Naive thymus-derived CD4-positive, alpha-beta T cell (primary cell): ENCODE results near the gene SLC13A5. TPM values are rescaled to one million over a fixed set of nuclear protein-coding genes. Genes with fewer than 3 reads are reported as not detected.
A peak's percentile ranks its signal among the peaks of the same experiment; 100 is the strongest.

ENCODE experiments used
- ATAC-seq: fragments of 150-1000 bp; cut with Tn5 transposase; 2 replicates; pipeline ENCODE4 v1.10.0; 2021; ENCODE audit warnings: mild to moderate bottlenecking, moderate library complexity
- CTCF ChIA-PET: fragments of 350-600 bp; sonication (Branson Sonifier 250); formaldehyde crosslinking; loops from one replicate; lab custom pipeline; 2021; ENCODE audit warnings: antibody characterized with exemption; lab: Charles Lee
- POLR2A ChIA-PET: fragments of 350-600 bp; sonication (Branson Sonifier 250); formaldehyde crosslinking; loops from one replicate; lab custom pipeline; 2021; ENCODE audit warnings: antibody characterized with exemption, inconsistent platforms; lab: Charles Lee
- DNase-seq, 9 donors: peaks; one replicate each; pipeline versions ENCODE4 v3.0.0 to v3.0.0-alpha.2; 2020 to 2022; ENCODE audit warnings: mixed read lengths in 1 of 9
- H3K27ac ChIP-seq: one replicate; pipeline ENCODE4 v1.7.0; 2013; ENCODE audit warnings: mild to moderate bottlenecking, low read depth, low read length, moderate library complexity
- H3K27me3 ChIP-seq, 2 donors: one replicate each; pipeline ENCODE4 v1.7.0; 2013; ENCODE audit warnings: low read length in 2 of 2, mild to moderate bottlenecking in 2 of 2, moderate library complexity in 2 of 2; ENCODE audit not compliant: control insufficient read depth in 2 of 2, insufficient read depth in 2 of 2
- H3K36me3 ChIP-seq, 3 experiments: 1 replicate in 2 of 3; 2 replicates in 1 of 3; pipeline ENCODE4 v1.7.0; 2013; ENCODE audit warnings: low read length in 3 of 3, mild to moderate bottlenecking in 3 of 3, moderate library complexity in 1 of 3; ENCODE audit not compliant: insufficient read depth in 3 of 3, control insufficient read depth in 2 of 3
- H3K4me1 ChIP-seq, 2 donors: one replicate each; pipeline ENCODE4 v1.7.0; 2013; ENCODE audit warnings: low read length in 2 of 2, mild to moderate bottlenecking in 2 of 2, moderate library complexity in 1 of 2; ENCODE audit not compliant: control insufficient read depth in 2 of 2, insufficient read depth in 2 of 2
- H3K4me3 ChIP-seq: 2 replicates; pipeline ENCODE4 v1.7.0; 2013; ENCODE audit warnings: mild to moderate bottlenecking, low read length
- H3K9me3 ChIP-seq, 3 experiments: 1 replicate in 2 of 3; 2 replicates in 1 of 3; pipeline ENCODE4 v1.7.0; 2013; ENCODE audit warnings: low read length in 3 of 3; ENCODE audit not compliant: control insufficient read depth in 2 of 3
- H3K27ac Mint-ChIP-seq, 9 donors: one replicate each; pipeline ENCODE4 v1.8.0; 2020 to 2022; ENCODE audit warnings: mixed read lengths in 9 of 9, mild to moderate bottlenecking in 8 of 9, moderate library complexity in 5 of 9, inconsistent platforms in 2 of 9
- H3K27me3 Mint-ChIP-seq, 5 donors: one replicate each; pipeline ENCODE4 v1.8.0; 2021 to 2022; ENCODE audit warnings: mixed read lengths in 5 of 5, mild to moderate bottlenecking in 1 of 5
- H3K36me3 Mint-ChIP-seq, 5 donors: one replicate each; pipeline ENCODE4 v1.8.0; 2020 to 2022; ENCODE audit warnings: mixed read lengths in 5 of 5, mild to moderate bottlenecking in 3 of 5, inconsistent platforms in 1 of 5
- H3K4me1 Mint-ChIP-seq, 7 donors: one replicate each; pipeline ENCODE4 v1.8.0; 2020 to 2022; ENCODE audit warnings: mixed read lengths in 7 of 7, mild to moderate bottlenecking in 3 of 7, inconsistent platforms in 1 of 7
- H3K4me3 Mint-ChIP-seq, 10 donors: one replicate each; pipeline ENCODE4 v1.8.0; 2020 to 2022; ENCODE audit warnings: mild to moderate bottlenecking in 10 of 10, mixed read lengths in 10 of 10, moderate library complexity in 6 of 10, inconsistent platforms in 2 of 10
- H3K9me3 Mint-ChIP-seq, 11 donors: one replicate each; pipeline ENCODE4 v1.8.0; 2020 to 2022; ENCODE audit warnings: mixed read lengths in 11 of 11, mild to moderate bottlenecking in 4 of 11, inconsistent platforms in 1 of 11, moderate library complexity in 1 of 11
- intact Hi-C, 2 donors: fragments of 100-400 bp; cut with micrococcal nuclease; formaldehyde crosslinking; loops; one replicate each; pipeline ENCODE4 v1.15.1; 2023
- polyA plus RNA-seq, 2 donors: library from polyadenylated mRNA; unstranded; fragments of 300-500 nt; fragmentation: Illumina TruSeq; gene quantifications; one replicate each; pipeline ENCODE4 v1.2.3, GENCODE V29; 2021
- total RNA-seq, 6 experiments: library from RNA in 5 of 6; stranded (reverse) in 5 of 6; gene quantifications; 1 replicate in 5 of 6; 2 replicates in 1 of 6; pipeline ENCODE4 v1.2.3 and lab custom pipeline; 2021 to 2026

The SLC13A5 gene
- total and polyA plus RNA-seq, 7 experiments from 2014 or later: not detected

DNA sequence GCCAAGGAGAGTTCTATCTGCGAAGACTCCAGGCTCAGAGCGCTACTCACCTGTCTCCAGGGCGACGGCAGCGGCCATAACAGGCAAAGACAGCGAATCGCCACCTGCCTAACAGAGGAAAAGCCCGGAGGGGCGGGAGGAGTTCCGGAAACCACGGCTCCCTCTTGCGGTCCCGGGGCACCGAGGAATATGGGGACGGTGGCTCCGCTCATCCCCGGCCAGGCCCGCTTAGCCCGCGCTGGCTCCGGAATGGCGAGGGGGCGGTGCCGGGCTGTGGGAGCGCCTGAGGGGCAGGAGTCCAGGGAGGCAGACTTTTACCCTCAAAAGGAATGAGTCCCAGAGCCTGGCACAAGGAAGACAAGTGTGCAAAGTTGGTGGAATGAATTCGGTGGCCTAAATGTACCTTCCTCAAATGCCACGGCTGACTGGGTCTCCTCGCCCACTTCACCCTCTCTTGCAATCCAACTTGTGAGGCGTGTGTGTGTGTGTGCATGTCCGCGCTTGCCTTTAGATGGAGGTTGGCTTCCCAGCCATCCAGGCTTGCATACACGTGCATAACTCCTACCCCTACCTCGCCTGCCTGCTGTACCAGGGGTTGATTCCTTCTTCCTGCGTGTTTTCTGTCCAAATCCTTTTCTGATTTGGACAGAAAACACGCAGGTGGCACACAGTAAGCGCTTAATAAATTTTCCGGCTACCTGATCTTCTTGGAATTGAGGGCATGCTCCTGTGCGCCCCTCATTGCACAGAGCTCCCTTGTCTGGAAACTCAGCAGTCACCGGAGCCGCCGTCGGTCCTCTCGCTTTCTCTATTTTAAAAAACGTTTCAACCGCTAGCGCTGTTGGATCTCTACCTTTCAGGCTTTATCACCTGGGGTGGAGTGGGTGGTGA lies 58.1 kb downstream of the SLC13A5 start:
- no peaks in the 10 kb centered on the region for H3K36me3 ChIP-seq
- DNase-seq: peak in 1 of 9 donors; percentile 21
- ChIA-PET CTCF (no interaction called here), POLR2A (no interaction called here)
- H3K27me3 Mint-ChIP-seq: peaks cover 0 to 33% (median 0%) of the 10 kb centered on the region in 5 donors
- intact Hi-C loops: loop anchor here (5.0 to 10.0 kb wide), 9 partner anchors 102 to 1710 kb away; partner anchors contain the start of genes DERL2 (in 2 of the 2), MIS12 (in 2 of the 2), ACADVL (in 1 of the 2) and DLG4 (in 1 of the 2)
- H3K4me1 Mint-ChIP-seq: peaks cover 25 to 73% (median 62%) of the 10 kb centered on the region in 7 donors
- no peaks in the 10 kb centered on the region for H3K27me3 ChIP-seq
- no peak for ATAC-seq
- peaks cover 0 to 20% (median 0%) of the 10 kb centered on the region in 5 donors for H3K36me3 Mint-ChIP-seq
- peak overlapping the region; percentile 18 to 98 (median 84) for H3K4me3 Mint-ChIP-seq
- H3K9me3 ChIP-seq: no peaks in the 10 kb centered on the region
- H3K4me1 ChIP-seq: peaks cover 25 to 33% of the 10 kb centered on the region in 2 donors
- H3K4me3 ChIP-seq: no peak overlapping the region
- peaks cover 0 to 2% (median 0%) of the 10 kb centered on the region in 11 donors for H3K9me3 Mint-ChIP-seq
- H3K27ac Mint-ChIP-seq: peak overlapping the region in 5 of 9 donors; percentile 39 to 82 (median 42)
- no peak overlapping the region for H3K27ac ChIP-seq

DNA sequence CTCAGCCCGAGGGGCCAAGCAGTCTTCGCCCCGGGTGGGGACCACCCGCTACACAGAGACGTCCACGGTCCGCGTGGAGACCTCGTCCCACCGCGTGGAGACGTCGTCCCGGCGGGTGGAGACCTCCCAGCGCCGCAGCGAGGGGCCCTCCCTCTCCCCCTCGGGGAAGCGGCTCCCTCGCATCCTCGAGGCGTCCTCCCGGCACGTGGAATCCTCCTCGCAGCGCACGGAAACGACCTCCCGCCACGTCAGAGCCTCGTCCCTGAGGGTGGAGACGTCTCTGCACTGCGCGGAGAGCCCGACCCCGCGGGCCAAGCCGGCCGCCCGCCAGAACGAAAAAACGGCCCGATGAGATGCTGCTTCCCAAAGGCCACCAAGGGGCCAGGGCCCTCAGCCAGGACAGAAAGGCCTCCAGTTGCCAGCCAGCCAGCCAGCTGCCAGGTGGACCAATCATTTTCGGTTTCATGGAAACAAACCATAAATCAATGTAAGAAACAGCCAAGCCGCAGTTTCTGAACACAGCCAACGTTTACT lies 61.2 kb downstream of the SLC13A5 start:
- Mint-ChIP-seq H3K36me3 (peaks cover 0 to 17% (median 7%) of the 10 kb centered on the region in 5 donors), H3K4me3 (peak overlapping the region; percentile 25 to 95 (median 82)), H3K27me3 (peaks cover 0 to 29% (median 0%) of the 10 kb centered on the region in 5 donors), H3K27ac (peak overlapping the region in 7 of 9 donors; percentile 33 to 94 (median 72)), H3K4me1 (peaks cover 37 to 84% (median 73%) of the 10 kb centered on the region in 7 donors), H3K9me3 (peaks cover 0 to 2% (median 0%) of the 10 kb centered on the region in 11 donors)
- Histone ChIP-seq H3K36me3 (peaks cover 0 to 20% (median 19%) of the 10 kb centered on the region in 3 experiments), H3K27ac (peak overlapping the region; percentile 95), H3K27me3 (no peaks in the 10 kb centered on the region), H3K4me1 (peaks cover 21 to 26% of the 10 kb centered on the region in 2 donors), H3K4me3 (peak overlapping the region; percentile 99), H3K9me3 (no peaks in the 10 kb centered on the region)
- no peak for ATAC-seq
- ChIA-PET POLR2A (interaction anchor here (1.1 to 3.8 kb wide), 2 partner anchors 11 to 1035 kb away, joined by 5 to 51 read pairs; partner anchors contain the start of genes KIAA0753, TP53 and TXNDC17), CTCF (no interaction called here)
- intact Hi-C loops: loop anchor here (1.0 to 10.0 kb wide), 12 partner anchors 12 to 1707 kb away; partner anchors contain the start of genes DERL2 (in 2 of the 2), KIAA0753 (in 2 of the 2), MIS12 (in 2 of the 2) and ACADVL (in 1 of the 2)
- DNase-seq: peak in 5 of 9 donors; percentile 18 to 52 (median 31)

DNA sequence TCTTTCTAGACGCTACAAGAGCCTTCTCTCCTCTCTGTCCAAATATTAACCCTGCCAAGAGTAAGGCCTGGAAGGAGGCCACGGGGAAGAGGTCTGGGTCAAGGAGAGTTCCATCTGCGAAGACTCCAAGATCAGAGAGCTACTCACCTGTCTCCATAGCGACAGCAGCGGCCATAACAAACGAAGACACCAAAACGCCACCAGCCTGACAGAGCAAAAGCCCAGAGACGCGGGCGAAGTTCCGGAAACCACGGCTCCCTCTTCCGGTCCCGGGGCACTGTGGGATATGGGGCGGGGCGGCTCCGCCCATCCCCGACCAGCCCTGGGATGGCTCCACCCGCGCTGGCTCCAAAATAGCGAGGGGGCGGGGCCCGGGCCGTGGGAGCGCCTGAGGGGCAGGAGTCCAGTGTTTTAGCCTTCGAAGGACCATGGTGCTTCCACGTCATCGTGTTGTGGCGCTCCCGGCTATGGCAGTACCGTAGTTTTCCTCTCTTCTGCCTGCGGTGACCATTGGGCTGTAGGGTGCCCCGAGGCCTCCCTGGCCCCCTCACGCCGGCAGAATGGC lies 61.7 kb downstream of the SLC13A5 start, which contains the start of the genes C17orf100 and MED31:
C17orf100 (plus strand) TSS at position 409 of the 565 bp plus-strand sequence; CDS start at position 561, 152 bp downstream.
MED31 (minus strand) TSS at position 252 of the 565 bp plus-strand sequence; CDS start at position 175, 77 bp downstream.
- ATAC-seq: peak; percentile 96
- intact Hi-C loops: loop anchor here (1.0 to 10.0 kb wide), 12 partner anchors 11 to 1707 kb away; partner anchors contain the start of genes DERL2 (in 2 of the 2), KIAA0753 (in 2 of the 2), MIS12 (in 2 of the 2) and ACADVL (in 1 of the 2)
- POLR2A ChIA-PET: interaction anchor here (0.5 to 3.8 kb wide), 4 partner anchors 11 to 1595 kb away, joined by 3 to 51 read pairs (median 4); partner anchors contain the start of genes KIAA0753, TP53 and TXNDC17

DNA sequence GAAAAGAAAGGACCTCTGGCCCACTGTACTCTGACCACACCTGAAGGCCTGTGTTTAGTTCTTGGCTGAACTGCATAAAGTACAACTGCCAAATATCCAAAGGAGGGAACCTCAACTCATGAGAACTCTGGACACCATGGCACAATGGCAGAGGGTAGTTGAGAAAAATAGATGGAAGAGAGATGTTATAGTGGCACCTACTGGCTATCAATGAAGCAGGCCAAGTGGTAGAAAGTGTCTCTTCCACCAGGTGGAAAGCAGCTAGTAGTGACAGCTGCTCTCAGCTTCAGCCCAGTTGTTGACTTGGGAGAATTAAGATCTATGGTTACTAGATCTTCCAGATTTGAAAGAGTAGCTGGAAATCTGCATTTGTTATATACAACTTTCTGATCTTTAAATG lies 65.0 kb downstream of the SLC13A5 start:
- H3K4me1 Mint-ChIP-seq: peaks cover 35 to 79% (median 64%) of the 10 kb centered on the region in 7 donors
- intact Hi-C loops: loop anchor here (2.0 to 10.0 kb wide), 2 partner anchors 175 to 203 kb away; partner anchors contain the start of gene PIMREG (in 2 of the 2)
- no peaks in the 10 kb centered on the region for H3K27me3 ChIP-seq
- ChIA-PET CTCF (interaction anchor here (0.7 kb wide), 1 partner anchor 175 kb away, joined by 3 read pairs; no protein-coding TSS in a partner anchor), POLR2A (interaction anchor here (3.8 kb wide), 1 partner anchor 8 kb away, joined by 51 read pairs; the partner anchor contains the start of genes KIAA0753 and TXNDC17)
- no peak overlapping the region for H3K4me3 ChIP-seq
- DNase-seq (no peak), ATAC-seq (no peak)
- H3K4me1 ChIP-seq: peaks cover 16 to 21% of the 10 kb centered on the region in 2 donors
- peaks cover 0 to 5% (median 0%) of the 10 kb centered on the region in 5 donors for H3K27me3 Mint-ChIP-seq
- peak overlapping the region in 3 of 10 donors; percentile 9 to 89 (median 27) for H3K4me3 Mint-ChIP-seq
- peaks cover 12 to 29% (median 19%) of the 10 kb centered on the region in 3 experiments for H3K36me3 ChIP-seq
- H3K27ac Mint-ChIP-seq: peak overlapping the region in 6 of 9 donors; percentile 21 to 77 (median 51)
- H3K27ac ChIP-seq: no peak overlapping the region
- H3K9me3 ChIP-seq: no peaks in the 10 kb centered on the region
- H3K36me3 Mint-ChIP-seq: peaks cover 0 to 17% (median 8%) of the 10 kb centered on the region in 5 donors
- H3K9me3 Mint-ChIP-seq: peaks cover 0 to 2% (median 0%) of the 10 kb centered on the region in 11 donors

More for the DNA sequence above, 61.7 kb downstream of the SLC13A5 start, which contains the start of the genes C17orf100 and MED31:
- H3K4me3 ChIP-seq: peak within 1 kb of the TSS; percentile 99
- peaks cover 21 to 26% of the 10 kb centered on the region in 2 donors for H3K4me1 ChIP-seq
- CTCF ChIA-PET: interaction anchor here (0.9 kb wide), 1 partner anchor 11 kb away, joined by 3 read pairs; the partner anchor contains the start of genes KIAA0753 and TXNDC17
- H3K9me3 ChIP-seq: no peaks in the 10 kb centered on the region
- peak within 1 kb of the TSS; percentile 95 for H3K27ac ChIP-seq
- DNase-seq: peak; percentile 89 to 97 (median 93)
- H3K27ac Mint-ChIP-seq: peak within 1 kb of the TSS; percentile 97 to 100 (median 99)
- H3K4me3 Mint-ChIP-seq: peak within 1 kb of the TSS; percentile 89 to 100 (median 96)
- H3K9me3 Mint-ChIP-seq: peaks cover 0 to 2% (median 0%) of the 10 kb centered on the region in 11 donors
- peaks cover 0 to 29% (median 0%) of the 10 kb centered on the region in 5 donors for H3K27me3 Mint-ChIP-seq
- no peaks in the 10 kb centered on the region for H3K27me3 ChIP-seq
- H3K36me3 ChIP-seq: peaks cover 0 to 20% (median 19%) of the 10 kb centered on the region in 3 experiments
- peaks cover 0 to 18% (median 7%) of the 10 kb centered on the region in 5 donors for H3K36me3 Mint-ChIP-seq
- H3K4me1 Mint-ChIP-seq: peaks cover 37 to 87% (median 78%) of the 10 kb centered on the region in 7 donors

DNA sequence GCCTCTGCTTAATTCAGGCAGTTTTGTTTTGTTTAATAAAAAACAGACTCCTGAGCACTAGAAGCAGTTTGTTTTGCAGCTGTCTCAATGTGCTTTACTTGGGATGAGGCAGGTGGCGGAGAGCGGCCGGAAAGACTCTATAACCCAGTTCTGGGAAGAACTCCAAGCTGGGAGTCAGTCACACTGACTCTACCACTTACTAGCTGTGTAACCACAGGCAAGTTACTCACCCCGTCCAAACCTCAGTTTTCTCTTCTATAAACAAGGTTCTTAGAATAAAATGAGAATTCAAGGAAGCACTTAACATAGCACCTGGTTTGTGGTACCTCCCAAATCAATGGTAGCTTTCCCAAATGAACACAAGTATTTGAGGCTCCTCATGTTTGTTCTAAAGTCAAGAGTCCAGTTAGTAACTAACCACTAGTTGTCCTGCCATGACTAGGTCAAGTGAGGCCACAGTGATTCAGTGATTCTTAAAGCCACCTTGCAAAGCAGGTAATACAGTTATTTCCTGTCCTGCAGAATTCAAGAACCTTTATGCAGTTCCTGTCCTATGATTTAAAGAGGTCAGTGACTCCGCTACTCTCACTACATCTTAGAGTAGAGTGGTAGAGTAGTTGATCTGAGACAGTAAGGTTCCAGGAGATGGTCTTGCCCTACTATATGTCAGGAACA lies 69.6 kb downstream of the SLC13A5 start:
- no peak for ATAC-seq
- Mint-ChIP-seq H3K27me3 (no peaks in the 10 kb centered on the region), H3K36me3 (peaks cover 0 to 17% (median 8%) of the 10 kb centered on the region in 5 donors), H3K9me3 (no peaks in the 10 kb centered on the region), H3K4me1 (peaks cover 35 to 79% (median 67%) of the 10 kb centered on the region in 7 donors), H3K4me3 (no peak overlapping the region), H3K27ac (peak overlapping the region in 5 of 9 donors; percentile 33 to 85 (median 41))
- DNase-seq: no peak
- Histone ChIP-seq H3K36me3 (peaks cover 11 to 35% (median 12%) of the 10 kb centered on the region in 3 experiments), H3K27ac (no peak overlapping the region), H3K4me1 (peaks cover 17 to 24% of the 10 kb centered on the region in 2 donors), H3K9me3 (no peaks in the 10 kb centered on the region), H3K4me3 (no peak overlapping the region), H3K27me3 (no peaks in the 10 kb centered on the region)
- ChIA-PET CTCF (no interaction called here), POLR2A (interaction anchor here (0.6 kb wide), 2 partner anchors 23 to 1211 kb away, joined by 3 read pairs; no protein-coding TSS in a partner anchor)
- intact Hi-C loops: loop anchor here (5.0 to 10.0 kb wide), 4 partner anchors 199 to 1739 kb away; partner anchors contain the start of genes PIMREG (in 2 of the 2), RNASEK (in 1 of the 2) and RPL26 (in 1 of the 2)
